Erythroblast (primary cell): ENCODE measurements around the gene LENG8.
"Not testable (repeated sequence)": the region's sequence is repeated elsewhere in the genome, so short reads cannot be mapped to it uniquely, and the experiment has no call there.

Experiments
- DNase-seq, 2 experiments: peaks; one replicate each; lab custom pipeline; 2025; lab: John Stamatoyannopoulos, UW
- GATA1 ChIP-seq: IDR thresholded peaks from 2 replicates; pipeline ENCODE4 v1.6.1; 2011; ENCODE audit warnings: low read depth, mild to moderate bottlenecking, control low read depth, low read length, moderate library complexity
- POLR2A ChIP-seq: IDR thresholded peaks from 2 replicates; pipeline ENCODE4 v1.6.1; 2011; ENCODE audit warnings: mild to moderate bottlenecking, low read length

Gene LENG8

DNA sequence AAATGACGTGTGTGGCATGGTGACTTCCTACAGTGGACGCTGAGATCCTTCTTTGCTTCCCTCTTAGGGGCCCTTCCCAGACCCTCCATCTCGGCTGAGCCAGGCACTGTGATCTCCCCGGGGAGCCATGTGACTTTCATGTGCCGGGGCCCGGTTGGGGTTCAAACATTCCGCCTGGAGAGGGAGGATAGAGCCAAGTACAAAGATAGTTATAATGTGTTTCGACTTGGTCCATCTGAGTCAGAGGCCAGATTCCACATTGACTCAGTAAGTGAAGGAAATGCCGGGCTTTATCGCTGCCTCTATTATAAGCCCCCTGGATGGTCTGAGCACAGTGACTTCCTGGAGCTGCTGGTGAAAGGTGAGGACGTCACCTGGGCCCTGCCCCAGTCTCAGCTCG lies 58.8 kb downstream of the LENG8 start:
- DNase-seq = no peak
- TF ChIP-seq GATA1 = no peak
- no peak for TF ChIP-seq POLR2A

DNA sequence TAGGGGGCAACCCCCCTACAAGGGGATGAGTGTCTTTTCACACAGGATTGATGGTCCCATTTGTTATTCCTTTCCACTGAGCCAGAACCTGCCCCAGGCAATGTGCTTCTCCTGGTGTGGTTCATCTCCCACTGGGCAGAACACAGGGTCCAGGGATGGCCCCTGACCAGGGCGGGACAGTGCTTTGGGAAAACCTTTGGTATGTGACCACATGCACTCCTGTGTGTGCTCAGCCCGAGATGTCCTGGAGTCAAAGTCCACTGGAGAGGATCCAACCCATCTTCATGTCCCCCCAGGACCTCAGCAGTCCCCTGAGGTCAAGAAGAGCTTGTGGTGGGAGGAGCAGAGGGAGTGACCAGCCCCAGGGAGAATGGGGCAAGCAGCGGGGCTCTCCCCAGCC lies 59.5 kb downstream of the LENG8 start:
- DNase-seq = not testable (repeated sequence)

DNA sequence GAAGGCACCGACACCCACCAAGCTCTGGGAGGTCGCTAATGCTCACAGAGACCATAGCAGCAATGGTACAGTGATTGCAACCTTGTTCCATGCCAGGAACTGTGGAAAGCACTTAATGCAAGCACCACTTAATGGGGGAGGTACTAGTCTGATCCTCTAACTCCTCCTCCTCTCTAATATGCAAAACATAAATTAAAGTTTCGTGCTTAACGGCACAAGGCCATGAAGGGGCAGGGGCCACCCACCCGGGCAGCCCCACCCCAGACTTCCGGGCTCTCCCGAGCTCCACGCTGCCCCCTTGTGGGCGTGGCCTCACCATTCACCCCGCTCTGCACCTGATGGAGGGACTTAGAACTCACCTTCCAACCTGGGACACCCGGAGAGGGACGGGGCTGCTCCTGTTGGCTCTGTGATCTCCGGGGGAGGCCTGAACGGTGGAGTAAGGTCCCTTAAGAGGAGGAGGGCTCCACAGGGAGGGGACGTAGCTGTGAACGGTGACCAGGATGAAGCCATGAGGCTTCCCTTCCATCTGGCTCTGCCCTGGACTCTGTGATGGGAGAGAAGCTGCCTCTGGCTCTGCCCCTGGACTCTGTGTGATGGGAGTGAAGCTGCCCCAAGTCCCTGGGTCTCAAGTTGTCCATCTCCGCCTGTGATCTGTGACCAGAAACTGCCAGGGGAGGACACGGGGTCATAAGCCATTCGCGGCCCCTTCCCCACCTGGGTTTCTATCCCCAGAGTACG lies 60.4 kb downstream of the LENG8 start:
- DNase-seq = not testable (repeated sequence)
